ENCODE data around the gene VIM. TPM values are rescaled to one million over a fixed set of nuclear protein-coding genes. Genes with fewer than 3 reads are reported as not detected.

Gene VIM
- 6,217 and 6,779 TPM in 2 replicates for total RNA-seq

DNA sequence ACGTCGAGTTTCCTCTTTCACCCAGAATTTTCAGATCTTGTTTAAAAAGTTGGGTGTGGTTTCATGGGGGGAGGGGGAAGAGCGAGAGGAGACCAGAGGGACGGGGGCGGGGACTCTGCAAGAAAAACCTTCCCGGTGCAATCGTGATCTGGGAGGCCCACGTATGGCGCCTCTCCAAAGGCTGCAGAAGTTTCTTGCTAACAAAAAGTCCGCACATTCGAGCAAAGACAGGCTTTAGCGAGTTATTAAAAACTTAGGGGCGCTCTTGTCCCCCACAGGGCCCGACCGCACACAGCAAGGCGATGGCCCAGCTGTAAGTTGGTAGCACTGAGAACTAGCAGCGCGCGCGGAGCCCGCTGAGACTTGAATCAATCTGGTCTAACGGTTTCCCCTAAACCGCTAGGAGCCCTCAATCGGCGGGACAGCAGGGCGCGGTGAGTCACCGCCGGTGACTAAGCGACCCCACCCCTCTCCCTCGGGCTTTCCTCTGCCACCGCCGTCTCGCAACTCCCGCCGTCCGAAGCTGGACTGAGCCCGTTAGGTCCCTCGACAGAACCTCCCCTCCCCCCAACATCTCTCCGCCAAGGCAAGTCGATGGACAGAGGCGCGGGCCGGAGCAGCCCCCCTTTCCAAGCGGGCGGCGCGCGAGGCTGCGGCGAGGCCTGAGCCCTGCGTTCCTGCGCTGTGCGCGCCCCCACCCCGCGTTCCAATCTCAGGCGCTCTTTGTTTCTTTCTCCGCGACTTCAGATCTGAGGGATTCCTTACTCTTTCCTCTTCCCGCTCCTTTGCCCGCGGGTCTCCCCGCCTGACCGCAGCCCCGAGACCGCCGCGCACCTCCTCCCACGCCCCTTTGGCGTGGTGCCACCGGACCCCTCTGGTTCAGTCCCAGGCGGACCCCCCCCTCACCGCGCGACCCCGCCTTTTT lies at the start of gene VIM:
Gene VIM, plus strand, starts transcription at position 151 of the 925 bp plus-strand sequence. CDS start 1,182 bp downstream, outside the sequence.

DNA sequence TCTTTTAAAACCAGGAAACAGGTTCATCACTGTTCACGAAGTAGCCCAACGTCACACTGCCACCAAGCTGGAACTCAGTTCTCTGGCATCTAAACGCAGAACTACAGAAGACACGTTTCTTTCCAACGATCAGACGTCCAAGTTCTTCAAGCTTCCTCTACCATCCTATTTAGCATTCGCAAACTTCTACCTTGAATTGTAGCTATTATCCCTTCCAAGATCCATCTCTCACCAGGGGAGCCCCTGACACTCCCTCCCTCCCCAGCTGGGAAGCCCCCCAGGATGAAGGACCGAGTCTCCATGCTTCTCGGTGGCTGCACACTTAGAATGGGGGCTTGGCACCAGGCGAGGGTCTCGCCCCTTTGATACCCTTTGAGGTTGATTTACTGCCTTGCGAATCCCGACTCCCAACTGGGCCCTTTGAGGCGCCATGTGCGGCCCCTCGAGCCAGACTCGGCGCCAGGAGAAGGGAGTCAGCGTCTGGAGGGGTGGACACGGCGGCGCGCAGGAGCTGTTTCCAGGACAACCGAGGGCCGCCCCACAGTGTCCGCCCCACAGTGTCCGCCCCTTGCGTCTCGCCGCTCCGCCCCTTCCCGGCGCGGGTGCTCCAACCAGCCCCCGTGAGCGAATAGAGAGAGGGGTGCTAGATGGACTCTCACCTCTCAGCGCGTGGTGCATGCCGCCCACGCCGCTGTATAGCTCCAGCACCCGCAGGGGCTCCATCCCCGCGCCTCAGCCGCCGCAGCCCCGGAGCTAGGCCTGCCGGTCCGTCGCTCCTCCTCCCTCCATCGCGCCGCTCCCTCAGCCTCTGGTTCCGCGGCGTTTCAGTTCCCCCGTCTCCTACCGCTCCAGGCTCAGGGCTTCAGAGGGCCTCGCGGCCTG lies 26.9 kb upstream of the VIM start, which contains the start of gene TRDMT1:
Gene TRDMT1, minus strand, starts transcription at position 761 of the 882 bp plus-strand sequence. Its CDS starts 38 bp downstream, at position 723.

Other genes starting within 250 kb of the VIM start
- gene CUBN, start 98.4 kb upstream of the VIM start, total RNA-seq: 0.87 and 1.5 TPM in 2 replicates
- 6.6 and 12.3 TPM in 2 replicates for gene TRDMT1, start 26.6 kb upstream of the VIM start, total RNA-seq
- not detected in 2 replicates for gene ST8SIA6, start 226.4 kb downstream of the VIM start, total RNA-seq

All from uterine smooth muscle cell (primary cell).